ENCODE measurements around the gene MOGAT1. TPM values are rescaled to one million over a fixed set of nuclear protein-coding genes. Genes with fewer than 3 reads are reported as not detected.
"Not testable (repeated sequence)": the region's sequence is repeated elsewhere in the genome, so short reads cannot be mapped to it uniquely, and the experiment has no call there.

Gene MOGAT1
- polyA plus RNA-seq, 1 of the 3 experiments (the other 2 are of a cell fraction): not detected

GRCh38 chr2:222715742-222716141 lies 44.3 kb downstream of the MOGAT1 start:
- Histone ChIP-seq H3K79me2 (ENCODE audit: insufficient read depth) (no peaks in the 10 kb centered on the region), H4K20me1 (ENCODE audit: insufficient read depth) (no peaks in the 10 kb centered on the region), H3K9ac (no peak overlapping the region), H3K9me3 (no peaks in the 10 kb centered on the region), H3K27me3 (ENCODE audit: insufficient read depth) (no peaks in the 10 kb centered on the region), H3K4me2 (no peak overlapping the region), H3K27ac (ENCODE audit: low read depth in 2 of 2, low read length in 1 of 2) (no peak overlapping the region), H3F3A (replicated peaks; ENCODE audit: insufficient read depth) (no peaks in the 10 kb centered on the region), H3K9me2 (no peaks in the 10 kb centered on the region), H2AFZ (ENCODE audit: low read depth) (no peak overlapping the region), H3K4me3 (ENCODE audit: low read depth in 2 of 2, low read length in 1 of 2) (no peak overlapping the region), H3K36me3 (replicated peaks in 1 of 2; ENCODE audit: control insufficient read depth in 1 of 2, insufficient read depth in 2 of 2, low read length in 1 of 2) (no peaks in the 10 kb centered on the region), H3K4me1 (ENCODE audit: control insufficient read depth in 1 of 2, insufficient read depth in 2 of 2, low read depth in 1 of 2, low read length in 1 of 2) (no peaks in the 10 kb centered on the region)
- WGBS (ENCODE audit: low lambda C conversion rate): 92% methylated on average over 9 of the region's 9 CpGs
- ChIA-PET POLR2A (interaction anchor here (1.2 kb wide), 1 partner anchor 146 kb away, joined by 3 read pairs; no protein-coding TSS in a partner anchor), CTCF (interaction anchor here (2.5 to 2.7 kb wide), 2 partner anchors 25 to 188 kb away, joined by 6 to 12 read pairs; no protein-coding TSS in a partner anchor)
- no peak for TF ChIP-seq NFIC (IDR thresholded peaks at IDR 0.05; ENCODE audit: borderline replicate concordance)
- DNase-seq: no peak

DNA sequence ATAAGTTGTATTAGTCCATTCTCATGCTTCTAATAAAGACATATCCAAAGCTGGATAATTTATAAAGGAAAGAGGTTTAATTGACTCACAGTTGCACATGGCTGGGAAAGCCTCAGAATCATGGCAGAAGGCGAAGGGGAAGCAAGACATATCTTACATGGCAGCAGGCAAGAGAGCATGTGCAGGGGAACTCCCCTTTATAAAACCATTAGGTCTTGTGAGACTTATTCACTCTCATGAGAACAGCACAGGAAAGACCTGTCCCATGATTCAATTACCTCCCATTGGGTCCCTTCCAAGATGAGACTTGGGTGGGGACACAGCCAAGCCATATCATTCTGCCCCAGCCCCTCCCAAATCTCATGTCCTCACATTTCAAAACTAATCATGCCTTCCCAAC lies 48.3 kb downstream of the MOGAT1 start:
- POLR2A ChIA-PET; H2AFZ ChIP-seq (ENCODE audit: low read depth); H4K20me1 ChIP-seq (ENCODE audit: insufficient read depth); H3K4me3 ChIP-seq (ENCODE audit: low read depth in 2 of 2, low read length in 1 of 2); H3K27ac ChIP-seq (ENCODE audit: low read depth in 2 of 2, low read length in 1 of 2); H3K9ac ChIP-seq; H3K9me3 ChIP-seq; H3K9me2 ChIP-seq; H3K79me2 ChIP-seq (ENCODE audit: insufficient read depth); H3K4me1 ChIP-seq (ENCODE audit: control insufficient read depth in 1 of 2, insufficient read depth in 2 of 2, low read depth in 1 of 2, low read length in 1 of 2); H3K36me3 ChIP-seq (replicated peaks in 1 of 2; ENCODE audit: control insufficient read depth in 1 of 2, insufficient read depth in 2 of 2, low read length in 1 of 2); H3K4me2 ChIP-seq; H3K27me3 ChIP-seq (ENCODE audit: insufficient read depth); DNase-seq; H3F3A ChIP-seq (replicated peaks; ENCODE audit: insufficient read depth): not testable (repeated sequence)
- CTCF ChIA-PET: interaction anchor here (0.5 kb wide), 1 partner anchor 184 kb away, joined by 3 read pairs; no protein-coding TSS in a partner anchor
- 86% methylated on average over 1 of the region's 1 CpG for WGBS (ENCODE audit: low lambda C conversion rate)

DNA sequence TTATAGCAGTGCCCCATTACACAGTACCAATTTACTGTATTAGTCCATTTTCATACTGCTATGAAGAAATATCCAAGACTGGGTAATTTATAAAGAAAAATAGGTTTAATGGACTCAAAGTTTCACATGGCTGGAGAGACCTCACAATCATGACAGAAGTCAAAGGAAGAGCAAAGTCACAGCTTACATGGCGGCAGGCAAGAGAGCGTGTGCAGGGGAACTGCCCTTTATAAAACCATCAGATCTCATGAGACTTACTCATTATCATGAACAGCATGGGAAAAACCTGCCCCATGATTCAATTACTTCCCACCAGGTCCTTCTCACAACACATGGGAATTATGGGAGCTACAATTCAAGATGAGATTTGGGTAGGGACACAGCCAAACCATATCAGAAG lies 50.1 kb downstream of the MOGAT1 start:
- CTCF ChIA-PET: interaction anchor here (0.8 to 3.1 kb wide), 4 partner anchors 13 to 182 kb away, joined by 3 to 13 read pairs (median 4); no protein-coding TSS in a partner anchor
- H3K9me3 ChIP-seq; H2AFZ ChIP-seq (ENCODE audit: low read depth); POLR2A ChIA-PET; H3K4me1 ChIP-seq (ENCODE audit: control insufficient read depth in 1 of 2, insufficient read depth in 2 of 2, low read depth in 1 of 2, low read length in 1 of 2); H3K9me2 ChIP-seq; H3K4me2 ChIP-seq; H4K20me1 ChIP-seq (ENCODE audit: insufficient read depth); H3K9ac ChIP-seq; H3K27ac ChIP-seq (ENCODE audit: low read depth in 2 of 2, low read length in 1 of 2); H3F3A ChIP-seq (replicated peaks; ENCODE audit: insufficient read depth); H3K27me3 ChIP-seq (ENCODE audit: insufficient read depth); H3K4me3 ChIP-seq (ENCODE audit: low read depth in 2 of 2, low read length in 1 of 2); DNase-seq; H3K79me2 ChIP-seq (ENCODE audit: insufficient read depth); H3K36me3 ChIP-seq (replicated peaks in 1 of 2; ENCODE audit: control insufficient read depth in 1 of 2, insufficient read depth in 2 of 2, low read length in 1 of 2): not testable (repeated sequence)
- WGBS (ENCODE audit: low lambda C conversion rate): 100% methylated on average over 2 of the region's 2 CpGs

GRCh38 chr2:222722327-222722946 lies 51.0 kb downstream of the MOGAT1 start:
- Histone ChIP-seq H3K36me3 (replicated peaks in 1 of 2; ENCODE audit: control insufficient read depth in 1 of 2, insufficient read depth in 2 of 2, low read length in 1 of 2) (no peaks in the 10 kb centered on the region), H3K4me3 (ENCODE audit: low read depth in 2 of 2, low read length in 1 of 2) (no peak overlapping the region), H3K4me2 (no peak overlapping the region), H3K9me3 (no peaks in the 10 kb centered on the region), H3K4me1 (ENCODE audit: control insufficient read depth in 1 of 2, insufficient read depth in 2 of 2, low read depth in 1 of 2, low read length in 1 of 2) (peaks cover 0 to 4% of the 10 kb centered on the region in 2 experiments; a peak in 1 of 4 replicates), H3K27ac (ENCODE audit: low read depth in 2 of 2, low read length in 1 of 2) (peak overlapping the region; percentile 15 to 17; a peak in 2 of 4 replicates), H3K79me2 (ENCODE audit: insufficient read depth) (no peaks in the 10 kb centered on the region), H3K9me2 (no peaks in the 10 kb centered on the region), H2AFZ (ENCODE audit: low read depth) (no peak overlapping the region), H3F3A (replicated peaks; ENCODE audit: insufficient read depth) (peaks cover 5% of the 10 kb centered on the region), H3K27me3 (ENCODE audit: insufficient read depth) (no peaks in the 10 kb centered on the region), H3K9ac (no peak overlapping the region), H4K20me1 (ENCODE audit: insufficient read depth) (no peaks in the 10 kb centered on the region)
- no peak for DNase-seq
- POLR2A ChIA-PET: no interaction called here
- TF ChIP-seq NFIC (IDR thresholded peaks at IDR 0.05; ENCODE audit: borderline replicate concordance) (peak; percentile 57; the same call in 1 of the 2 replicates), RXRA (IDR thresholded peaks at IDR 0.05; ENCODE audit: borderline replicate concordance, low read depth) (no peak), TCF12 (IDR thresholded peaks at IDR 0.05) (peak; percentile 67), JUND (IDR thresholded peaks at IDR 0.05) (0 out of 2 replicates have a peak, but pooled peaks have one; percentile 9), POLR2AphosphoS5 (IDR thresholded peaks at IDR 0.05; ENCODE audit: low read depth, low read length) (no peak; the same call in 1 of the 2 replicates)
- TF ChIP-seq, protein P1, sequence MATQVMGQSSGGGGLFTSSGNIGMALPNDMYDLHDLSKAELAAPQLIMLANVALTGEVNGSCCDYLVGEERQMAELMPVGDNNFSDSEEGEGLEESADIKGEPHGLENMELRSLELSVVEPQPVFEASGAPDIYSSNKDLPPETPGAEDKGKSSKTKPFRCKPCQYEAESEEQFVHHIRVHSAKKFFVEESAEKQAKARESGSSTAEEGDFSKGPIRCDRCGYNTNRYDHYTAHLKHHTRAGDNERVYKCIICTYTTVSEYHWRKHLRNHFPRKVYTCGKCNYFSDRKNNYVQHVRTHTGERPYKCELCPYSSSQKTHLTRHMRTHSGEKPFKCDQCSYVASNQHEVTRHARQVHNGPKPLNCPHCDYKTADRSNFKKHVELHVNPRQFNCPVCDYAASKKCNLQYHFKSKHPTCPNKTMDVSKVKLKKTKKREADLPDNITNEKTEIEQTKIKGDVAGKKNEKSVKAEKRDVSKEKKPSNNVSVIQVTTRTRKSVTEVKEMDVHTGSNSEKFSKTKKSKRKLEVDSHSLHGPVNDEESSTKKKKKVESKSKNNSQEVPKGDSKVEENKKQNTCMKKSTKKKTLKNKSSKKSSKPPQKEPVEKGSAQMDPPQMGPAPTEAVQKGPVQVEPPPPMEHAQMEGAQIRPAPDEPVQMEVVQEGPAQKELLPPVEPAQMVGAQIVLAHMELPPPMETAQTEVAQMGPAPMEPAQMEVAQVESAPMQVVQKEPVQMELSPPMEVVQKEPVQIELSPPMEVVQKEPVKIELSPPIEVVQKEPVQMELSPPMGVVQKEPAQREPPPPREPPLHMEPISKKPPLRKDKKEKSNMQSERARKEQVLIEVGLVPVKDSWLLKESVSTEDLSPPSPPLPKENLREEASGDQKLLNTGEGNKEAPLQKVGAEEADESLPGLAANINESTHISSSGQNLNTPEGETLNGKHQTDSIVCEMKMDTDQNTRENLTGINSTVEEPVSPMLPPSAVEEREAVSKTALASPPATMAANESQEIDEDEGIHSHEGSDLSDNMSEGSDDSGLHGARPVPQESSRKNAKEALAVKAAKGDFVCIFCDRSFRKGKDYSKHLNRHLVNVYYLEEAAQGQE (IDR thresholded peaks at IDR 0.05; ENCODE audit: low read depth, low read length): no peak
- CTCF ChIA-PET: interaction anchor here (1.0 to 3.1 kb wide), 4 partner anchors 14 to 181 kb away, joined by 3 to 13 read pairs (median 4); no protein-coding TSS in a partner anchor
- WGBS (ENCODE audit: low lambda C conversion rate): 40% methylated on average over 2 of the region's 2 CpGs

All from SK-N-SH (cell line).